HG03039 (cell line): ENCODE results near the gene KHNYN.

ENCODE experiments used
- ATAC-seq: cut with Tn5 transposase; IDR thresholded peaks from one replicate; pipeline ENCODE4 v1.9.1; 2021; ENCODE audit warnings: mild to moderate bottlenecking, moderate library complexity; ENCODE audit not compliant: unreplicated experiment

KHNYN gene

DNA sequence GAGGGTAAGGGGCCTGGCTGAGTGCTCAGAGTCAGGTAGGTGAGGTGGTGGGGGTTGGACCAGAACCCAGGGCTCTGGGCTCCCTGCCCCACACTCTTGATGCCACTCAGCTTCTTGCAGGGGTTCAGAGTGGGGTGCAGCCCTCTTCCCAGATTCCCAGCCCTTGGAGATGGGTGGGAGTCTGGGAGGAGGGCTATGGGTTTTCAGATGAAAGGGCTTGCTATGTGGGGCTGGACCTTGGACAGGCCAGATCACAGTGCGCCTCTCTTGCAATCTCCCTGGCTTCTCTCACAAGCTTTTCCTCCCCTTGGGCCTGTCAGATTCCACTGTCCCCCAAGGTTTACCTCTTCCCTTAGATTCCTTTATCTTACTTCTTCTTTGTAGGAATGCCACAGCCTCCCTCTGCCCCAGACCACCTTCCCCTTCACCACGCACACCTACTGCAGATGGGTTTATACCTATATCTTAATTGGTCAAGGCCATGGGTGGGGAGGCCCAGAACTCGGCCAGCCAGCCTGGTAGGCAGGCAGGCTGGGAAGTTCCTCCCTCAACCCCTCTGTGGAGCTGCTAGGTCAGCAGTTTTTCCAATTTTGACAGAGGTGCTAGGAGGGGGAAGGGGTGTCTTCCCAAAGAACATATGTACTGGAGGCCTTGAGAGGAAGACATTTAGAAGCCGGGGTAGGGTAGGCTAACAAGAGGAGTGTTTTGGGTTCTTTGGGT lies 29.6 kb upstream of the KHNYN start:
- no peak for ATAC-seq

DNA sequence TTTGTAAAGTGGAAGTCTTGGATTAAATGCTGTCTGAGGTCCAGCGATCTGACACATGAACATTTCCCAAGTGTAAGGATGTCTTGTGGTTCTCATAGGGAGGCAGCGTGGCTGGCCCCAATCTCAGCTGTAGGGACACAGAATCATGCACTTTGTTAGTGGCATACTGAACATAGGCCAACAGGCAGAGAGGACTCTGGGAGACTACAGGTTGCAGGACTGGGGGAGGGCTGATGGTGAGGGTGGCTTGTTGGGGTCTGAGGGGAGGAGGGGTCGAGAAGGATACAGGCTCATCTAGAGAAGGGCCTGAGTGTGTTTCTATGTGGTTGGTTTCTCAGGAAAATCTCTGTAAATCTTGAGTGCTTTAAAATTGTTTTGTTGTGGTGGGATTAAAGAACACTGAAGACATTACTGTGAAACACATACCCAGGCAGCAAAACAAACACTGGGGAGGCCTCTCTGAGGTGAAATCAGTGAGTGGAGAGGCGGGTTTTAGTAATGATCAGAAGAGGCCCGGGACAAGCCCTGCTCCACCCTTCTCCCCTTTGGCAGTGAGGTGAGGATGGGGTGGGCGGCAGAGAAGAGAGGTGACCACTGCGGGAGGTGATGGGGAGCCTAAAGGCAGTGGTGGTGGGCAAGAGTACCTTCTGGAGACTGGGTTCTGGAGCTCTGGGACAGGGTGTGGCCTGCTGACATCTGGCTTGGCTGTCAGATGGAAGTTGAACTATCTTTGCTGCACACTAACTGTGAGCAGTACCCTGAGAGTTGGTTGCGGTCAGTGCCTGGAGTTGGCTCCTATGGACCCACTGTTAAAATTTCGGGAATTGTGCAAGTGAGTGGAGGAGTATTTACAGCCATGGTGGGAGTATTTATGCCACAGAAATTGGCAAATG lies 27.7 kb upstream of the KHNYN start:
- ATAC-seq = no peak

GRCh38 chr14:24403294-24403998 lies 26.3 kb upstream of the KHNYN start:
- ATAC-seq = no peak

- ATAC-seq = no peak
Observed at GRCh38 chr14:24404814-24405213, 24.9 kb upstream of the KHNYN start.

- no peak for ATAC-seq
Observed at GRCh38 chr14:24406416-24406815, 23.3 kb upstream of the KHNYN start.

- no peak for ATAC-seq
Observed at GRCh38 chr14:24407608-24408325, 22.0 kb upstream of the KHNYN start.

DNA sequence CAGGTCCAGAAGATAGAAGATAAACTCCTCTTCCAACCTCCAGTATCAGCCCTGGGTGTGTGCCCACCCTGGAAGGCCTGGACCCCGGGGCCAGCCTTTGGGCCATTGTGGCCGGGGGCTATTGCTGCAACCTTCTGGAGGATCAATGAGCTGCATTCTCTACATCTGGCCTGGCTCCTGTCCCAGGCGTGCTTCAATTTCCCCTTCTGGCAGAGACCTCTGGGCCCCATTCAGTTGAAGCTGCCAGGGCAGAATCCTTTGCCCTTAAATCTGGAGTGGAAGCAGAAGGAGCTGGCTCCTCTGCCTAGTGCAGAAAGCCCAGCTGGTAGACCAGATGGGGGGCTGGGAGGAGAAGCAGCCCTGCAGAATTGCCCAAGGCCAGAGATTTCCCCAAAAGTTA lies 21.0 kb upstream of the KHNYN start:
- no peak for ATAC-seq

DNA sequence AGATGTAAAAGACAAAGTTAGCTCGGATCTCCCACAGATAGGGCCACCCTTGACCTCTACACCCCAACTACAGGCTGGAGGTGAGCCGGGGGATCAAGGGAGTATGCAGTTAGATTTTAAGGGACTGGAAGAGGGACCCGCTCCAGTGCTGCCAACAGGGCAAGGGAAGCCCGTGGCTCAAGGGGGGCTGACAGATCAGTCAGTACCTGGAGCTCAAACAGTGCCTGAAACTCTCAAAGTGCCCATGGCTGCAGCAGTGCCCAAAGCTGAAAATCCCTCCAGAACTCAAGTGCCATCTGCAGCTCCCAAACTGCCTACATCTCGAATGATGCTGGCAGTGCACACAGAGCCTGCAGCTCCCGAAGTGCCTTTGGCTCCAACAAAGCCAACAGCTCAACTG lies 20.6 kb upstream of the KHNYN start:
- ATAC-seq = no peak

- no peak for ATAC-seq
Observed at GRCh38 chr14:24409956-24410355, 19.8 kb upstream of the KHNYN start.

DNA sequence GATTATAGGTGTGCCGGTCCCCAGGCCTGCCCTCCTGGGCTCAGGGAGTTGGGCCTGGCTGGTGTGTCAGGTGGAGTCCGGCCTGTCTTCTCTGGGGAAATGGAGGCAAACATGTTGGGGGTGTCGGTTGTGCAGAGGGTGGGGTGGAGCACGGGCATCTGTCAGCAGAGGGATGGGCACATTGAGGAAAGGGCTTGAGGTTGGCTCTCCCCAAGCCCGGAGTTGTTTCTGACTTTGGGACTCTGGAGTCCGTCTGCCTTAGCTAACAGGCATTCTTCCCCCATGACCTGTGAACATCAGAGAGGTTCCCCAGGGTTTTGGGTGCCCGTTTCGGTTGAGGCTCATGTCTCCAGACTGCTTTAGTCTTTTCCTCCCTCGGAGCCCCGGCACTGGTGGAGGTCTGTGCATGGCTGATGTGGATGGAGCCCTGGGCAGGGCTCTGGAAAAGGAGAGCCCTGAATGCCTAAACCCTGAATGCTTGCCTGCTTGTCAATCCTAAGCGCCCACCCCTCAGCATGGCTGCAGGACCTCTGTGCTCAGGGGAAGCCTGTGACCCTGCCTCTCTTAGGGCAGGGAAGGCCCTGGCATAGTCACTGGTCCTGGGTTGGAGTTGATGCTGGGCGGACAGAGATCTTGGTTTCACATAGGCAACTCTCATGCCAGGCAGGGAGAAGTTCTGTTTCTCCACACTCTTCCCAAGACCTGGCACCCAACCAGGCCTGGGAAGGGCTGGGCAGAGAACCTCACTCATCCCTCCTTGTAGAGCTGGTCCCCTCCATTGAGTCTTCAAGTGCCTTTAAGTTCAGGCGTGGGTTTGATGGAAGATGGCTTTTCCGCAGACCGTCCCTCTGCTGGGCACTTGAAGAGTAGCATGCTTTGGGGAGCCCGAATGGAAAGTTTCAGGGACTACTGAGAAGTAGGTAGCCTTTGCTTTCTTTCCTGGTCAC lies 18.0 kb upstream of the KHNYN start:
- ATAC-seq = no peak

DNA sequence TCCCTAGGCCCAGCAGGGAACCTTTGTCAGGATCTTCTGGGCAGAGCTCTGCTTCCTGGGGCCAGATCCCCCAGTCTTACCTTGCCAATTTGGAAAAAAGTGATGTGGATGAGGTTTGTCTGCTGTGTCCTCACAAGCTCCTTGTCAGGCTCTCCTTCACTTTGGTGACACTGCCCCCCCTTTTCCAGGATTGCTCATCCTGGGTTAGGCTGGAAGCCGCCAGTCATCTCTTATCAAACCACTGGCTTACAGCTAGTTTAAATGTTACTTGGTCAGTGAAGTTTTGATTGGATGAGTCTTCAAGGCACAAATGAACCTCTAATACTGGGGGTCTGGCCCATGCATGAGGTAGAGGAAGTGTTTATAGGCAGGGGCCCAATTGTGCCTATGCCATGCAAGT lies 15.7 kb upstream of the KHNYN start:
- ATAC-seq = no peak

GRCh38 chr14:24414732-24415420 lies 14.9 kb upstream of the KHNYN start:
- no peak for ATAC-seq

DNA sequence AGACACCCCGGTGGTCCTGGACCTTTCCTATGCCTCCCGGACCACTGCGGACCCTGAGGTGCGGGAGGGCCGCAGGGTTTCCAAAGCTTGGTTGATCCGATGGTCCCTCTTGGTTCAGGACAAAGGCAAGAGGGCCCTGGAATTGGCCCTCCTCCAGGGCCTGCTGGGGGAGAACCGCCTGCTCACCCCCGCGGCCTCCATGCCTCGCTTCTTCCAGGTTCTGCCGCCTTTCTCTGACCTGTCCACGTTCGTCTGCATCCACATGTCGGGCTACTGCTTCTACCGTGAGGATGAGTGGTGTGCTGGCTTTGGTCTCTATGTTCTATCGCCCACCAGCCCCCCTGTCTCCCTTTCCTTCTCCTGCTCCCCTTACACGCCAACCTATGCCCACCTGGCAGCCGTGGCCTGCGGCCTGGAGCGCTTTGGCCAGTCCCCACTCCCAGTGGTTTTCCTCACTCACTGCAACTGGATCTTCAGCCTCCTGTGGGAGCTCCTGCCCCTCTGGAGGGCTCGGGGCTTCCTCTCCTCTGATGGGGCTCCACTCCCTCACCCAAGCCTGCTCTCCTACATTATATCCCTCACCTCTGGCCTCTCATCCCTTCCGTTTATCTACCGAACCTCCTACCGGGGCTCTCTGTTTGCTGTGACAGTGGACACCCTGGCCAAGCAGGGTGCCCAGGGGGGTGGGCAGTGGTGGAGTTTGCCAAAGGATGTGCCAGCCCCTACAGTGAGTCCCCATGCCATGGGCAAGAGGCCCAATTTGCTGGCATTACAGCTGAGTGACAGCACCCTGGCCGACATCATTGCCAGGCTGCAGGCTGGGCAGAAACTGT lies 14.1 kb upstream of the KHNYN start:
- no peak for ATAC-seq

DNA sequence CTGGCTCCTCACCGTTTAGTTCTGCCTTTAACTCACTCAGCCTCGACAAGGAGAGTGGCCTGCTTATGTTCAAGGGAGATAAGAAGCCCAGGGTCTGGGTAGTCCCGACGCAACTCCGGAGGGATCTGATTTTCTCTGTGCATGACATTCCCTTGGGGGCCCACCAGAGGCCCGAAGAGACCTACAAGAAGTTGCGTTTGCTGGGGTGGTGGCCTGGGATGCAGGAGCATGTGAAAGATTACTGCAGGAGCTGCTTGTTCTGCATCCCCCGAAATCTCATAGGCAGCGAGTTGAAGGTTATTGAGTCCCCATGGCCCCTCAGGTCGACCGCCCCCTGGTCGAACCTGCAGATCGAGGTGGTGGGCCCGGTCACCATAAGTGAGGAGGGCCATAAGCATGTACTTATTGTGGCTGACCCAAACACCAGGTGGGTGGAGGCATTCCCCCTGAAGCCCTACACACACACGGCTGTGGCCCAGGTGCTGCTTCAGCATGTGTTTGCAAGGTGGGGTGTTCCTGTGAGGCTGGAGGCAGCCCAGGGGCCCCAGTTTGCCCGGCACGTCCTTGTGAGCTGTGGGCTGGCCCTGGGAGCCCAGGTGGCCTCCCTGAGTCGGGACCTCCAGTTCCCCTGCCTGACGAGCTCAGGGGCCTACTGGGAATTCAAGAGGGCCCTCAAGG lies 13.4 kb upstream of the KHNYN start:
- no peak for ATAC-seq

DNA sequence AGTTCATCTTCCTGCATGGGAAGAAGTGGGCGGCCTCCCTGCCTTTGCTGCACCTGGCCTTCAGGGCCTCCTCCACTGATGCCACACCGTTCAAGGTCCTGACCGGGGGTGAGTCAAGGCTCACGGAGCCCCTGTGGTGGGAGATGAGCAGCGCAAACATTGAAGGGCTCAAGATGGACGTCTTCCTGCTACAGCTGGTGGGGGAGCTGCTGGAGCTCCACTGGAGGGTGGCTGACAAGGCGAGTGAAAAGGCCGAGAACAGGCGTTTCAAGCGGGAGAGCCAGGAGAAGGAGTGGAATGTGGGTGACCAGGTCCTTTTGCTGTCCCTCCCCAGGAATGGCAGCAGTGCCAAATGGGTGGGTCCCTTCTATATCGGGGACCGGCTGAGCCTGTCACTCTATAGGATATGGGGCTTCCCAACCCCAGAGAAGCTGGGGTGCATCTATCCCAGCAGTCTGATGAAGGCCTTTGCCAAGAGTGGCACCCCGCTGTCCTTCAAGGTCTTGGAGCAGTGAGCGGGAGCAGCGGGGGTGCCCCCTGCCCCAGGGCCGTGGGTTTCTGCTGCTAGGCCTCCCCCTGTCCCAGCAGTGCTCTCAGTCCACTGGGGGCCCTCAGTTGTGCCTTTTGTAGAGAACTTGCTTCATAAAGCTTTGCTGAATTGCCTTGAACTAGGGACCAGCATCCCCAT lies 12.7 kb upstream of the KHNYN start:
- ATAC-seq = no peak

DNA sequence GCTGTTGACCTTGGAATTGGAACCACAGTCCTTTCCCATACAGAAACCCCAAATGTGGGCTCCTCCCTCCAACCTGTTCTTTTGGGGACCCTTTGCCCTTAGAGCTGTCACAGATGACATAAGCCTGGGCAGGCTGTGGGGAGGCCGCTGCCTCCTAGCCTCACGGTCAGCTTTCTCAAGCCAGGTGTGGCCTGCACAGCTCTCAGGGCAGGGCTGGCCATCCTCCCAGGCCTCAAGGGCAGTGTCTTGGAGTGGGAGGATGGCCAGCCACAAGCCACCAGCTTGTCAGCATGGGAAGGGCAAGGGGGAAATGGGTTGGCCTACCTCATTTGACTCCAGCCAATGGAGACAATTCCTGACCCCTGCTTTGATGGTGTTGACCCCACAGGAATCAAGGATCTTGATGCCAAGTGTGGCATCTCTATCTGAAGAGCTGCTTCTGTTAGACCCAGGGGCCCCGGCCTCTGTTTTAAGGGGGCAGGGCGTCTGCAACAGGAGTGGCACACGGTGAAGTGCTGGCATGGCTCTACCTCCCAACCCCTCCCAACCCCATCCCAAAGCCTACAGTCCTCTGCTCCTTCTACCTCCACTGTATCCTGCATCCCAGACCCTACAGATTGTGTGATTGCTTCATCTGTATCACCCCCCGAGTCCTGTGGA lies 11.8 kb upstream of the KHNYN start:
- no peak for ATAC-seq

GRCh38 chr14:24418492-24418873 lies 11.3 kb upstream of the KHNYN start:
- ATAC-seq = no peak
